HG02571 (cell line): ENCODE data around the gene BCAS3.
"Not testable (repeated sequence)": the region's sequence is repeated elsewhere in the genome, so short reads cannot be mapped to it uniquely, and the experiment has no call there.

Source experiments
- ATAC-seq: cut with Tn5 transposase; IDR thresholded peaks from one replicate; pipeline ENCODE4 v1.9.1; 2021; ENCODE audit warnings: mild to moderate bottlenecking, moderate library complexity; ENCODE audit not compliant: unreplicated experiment

Gene BCAS3

DNA sequence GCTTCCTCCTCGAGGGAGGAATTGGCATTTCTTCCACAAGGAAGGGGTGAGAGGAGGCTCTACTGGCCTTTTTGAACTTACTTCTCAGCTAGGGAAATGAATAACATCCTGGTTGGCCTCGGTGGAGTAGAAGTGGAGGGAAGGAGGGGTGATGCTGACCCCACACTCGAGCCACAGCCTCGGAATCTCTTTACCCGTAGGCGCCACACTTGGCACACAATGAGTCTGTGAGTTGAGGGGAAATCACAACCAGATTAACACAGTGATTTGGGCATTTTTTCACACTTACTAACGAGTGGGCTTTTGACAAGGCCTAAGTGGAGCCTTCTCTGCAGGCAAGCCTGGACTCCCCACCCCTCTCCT lies 674.7 kb downstream of the BCAS3 start:
- no peak for ATAC-seq

DNA sequence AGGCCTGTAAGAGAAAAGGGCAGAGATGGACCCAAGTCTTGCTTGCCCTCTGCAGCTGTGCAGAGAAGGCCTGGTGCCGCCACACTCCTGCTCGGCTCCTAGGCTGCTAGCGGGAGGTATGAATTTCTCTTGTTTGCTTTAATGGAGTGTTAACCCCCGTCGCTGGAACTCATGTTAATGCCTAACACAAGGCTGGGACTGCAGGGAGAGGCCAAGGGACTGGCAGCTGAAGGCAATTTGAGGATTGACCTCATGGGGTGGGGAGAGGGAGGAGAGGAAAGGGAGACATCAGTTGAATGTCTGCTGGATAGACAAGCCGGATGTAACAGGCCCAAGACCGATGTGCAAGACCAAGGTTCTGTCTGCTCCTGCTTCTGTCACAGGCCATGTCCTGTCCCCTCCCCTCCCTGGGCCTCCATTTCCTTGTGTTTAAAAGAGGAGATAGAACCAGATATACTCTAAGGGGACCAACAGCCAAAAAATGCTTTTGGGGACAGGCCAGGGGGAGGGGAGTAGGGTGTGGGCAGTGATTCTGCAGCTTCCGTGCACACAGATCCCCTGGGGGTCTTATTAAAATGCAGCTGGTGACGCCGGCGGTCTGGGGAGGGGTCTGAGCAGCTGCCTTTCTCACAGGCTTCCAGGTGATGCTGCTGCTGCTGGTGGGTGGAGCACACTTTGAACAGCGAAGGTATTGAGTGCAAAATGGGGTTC lies 675.3 kb downstream of the BCAS3 start:
- ATAC-seq: no peak

DNA sequence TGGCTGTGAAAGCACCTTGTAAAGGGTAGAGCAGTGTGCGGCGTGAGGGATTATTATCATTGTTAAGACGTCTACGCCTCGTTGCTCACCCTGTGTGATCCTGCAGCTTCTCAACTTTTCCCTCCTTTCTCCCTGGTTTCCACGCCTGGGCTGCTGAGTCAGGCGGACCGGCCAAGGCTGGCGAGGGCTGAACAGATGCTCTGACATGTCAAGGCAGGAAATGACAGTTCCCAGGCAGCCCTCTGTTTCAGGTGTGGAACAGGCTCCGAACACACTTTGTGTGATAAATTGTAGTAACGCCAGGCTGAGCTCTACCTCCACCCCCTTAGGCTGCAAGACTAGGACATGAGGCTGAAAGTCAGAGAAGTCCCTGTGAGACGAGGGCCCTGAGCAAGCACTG lies 676.0 kb downstream of the BCAS3 start:
- ATAC-seq: no peak

- no peak for ATAC-seq
These were observed 677.5 kb downstream of the BCAS3 start for GRCh38 chr17:61354895-61355874.

DNA sequence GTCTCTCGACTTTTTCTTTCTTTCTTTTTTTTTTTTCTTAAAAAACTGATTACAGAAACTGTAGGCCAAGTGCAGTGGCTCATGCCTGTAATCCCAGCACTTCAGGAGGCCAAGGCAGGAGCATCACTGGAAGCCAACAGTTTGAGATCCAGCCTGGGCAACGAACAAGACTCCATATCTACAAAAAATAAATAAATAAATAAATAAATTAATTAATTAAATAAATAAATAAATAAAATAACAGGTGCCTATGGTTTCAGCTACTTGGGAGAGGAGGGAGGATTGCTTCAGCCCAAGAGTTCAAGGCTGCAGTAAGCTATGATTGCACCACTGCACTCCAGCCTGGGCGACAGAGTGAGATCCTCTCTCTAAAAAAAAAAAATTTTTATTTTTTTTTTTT lies 679.4 kb downstream of the BCAS3 start:
- not testable (repeated sequence) for ATAC-seq

- ATAC-seq: not testable (repeated sequence)
These were observed 681.9 kb downstream of the BCAS3 start for GRCh38 chr17:61359513-61359912.

- no peak for ATAC-seq
These were observed 682.8 kb downstream of the BCAS3 start for GRCh38 chr17:61360318-61360943.

DNA sequence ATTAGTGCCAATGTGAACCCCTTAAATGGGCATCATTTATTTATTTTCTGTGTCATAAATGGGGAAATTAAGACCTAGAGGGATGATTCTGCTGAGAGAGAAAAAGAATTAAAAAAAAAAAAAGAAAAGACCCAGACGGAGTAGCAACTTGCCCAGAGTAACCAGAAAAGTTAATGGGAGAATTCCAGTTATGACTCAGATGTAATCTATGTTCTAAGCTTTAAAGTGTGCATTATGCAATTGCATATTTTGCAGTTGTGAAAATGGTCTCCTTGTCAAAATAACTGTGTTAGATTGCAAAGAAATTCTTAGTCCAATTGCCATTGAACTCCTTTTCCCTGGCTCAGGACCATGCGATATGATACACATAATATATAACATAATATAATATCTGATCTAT lies 683.4 kb downstream of the BCAS3 start:
- ATAC-seq: no peak

DNA sequence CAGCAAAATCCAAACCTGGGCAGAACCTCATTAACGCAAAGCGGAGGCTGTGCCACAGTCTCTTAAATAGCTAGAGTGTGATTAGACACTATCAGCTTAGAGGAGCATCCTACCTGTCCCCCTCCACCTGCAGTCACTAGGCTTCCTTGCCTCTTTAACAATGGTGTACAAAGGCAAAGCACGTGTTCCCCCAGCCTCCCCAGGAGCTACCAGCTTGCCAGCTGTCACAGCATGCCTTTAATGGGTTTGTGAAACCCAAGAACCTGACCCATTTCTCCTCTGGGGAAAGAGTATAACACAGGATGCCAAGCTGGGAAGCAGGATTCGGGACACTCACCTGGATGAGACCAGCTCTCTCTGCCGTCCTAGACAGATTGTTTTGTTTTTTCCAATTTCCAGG lies 684.7 kb downstream of the BCAS3 start:
- no peak for ATAC-seq

- ATAC-seq: no peak
These were observed 685.4 kb downstream of the BCAS3 start for GRCh38 chr17:61362852-61363600.

GRCh38 chr17:61363601-61364462 lies 686.2 kb downstream of the BCAS3 start:
- no peak for ATAC-seq

GRCh38 chr17:61364463-61364846 lies 686.8 kb downstream of the BCAS3 start:
- no peak for ATAC-seq

DNA sequence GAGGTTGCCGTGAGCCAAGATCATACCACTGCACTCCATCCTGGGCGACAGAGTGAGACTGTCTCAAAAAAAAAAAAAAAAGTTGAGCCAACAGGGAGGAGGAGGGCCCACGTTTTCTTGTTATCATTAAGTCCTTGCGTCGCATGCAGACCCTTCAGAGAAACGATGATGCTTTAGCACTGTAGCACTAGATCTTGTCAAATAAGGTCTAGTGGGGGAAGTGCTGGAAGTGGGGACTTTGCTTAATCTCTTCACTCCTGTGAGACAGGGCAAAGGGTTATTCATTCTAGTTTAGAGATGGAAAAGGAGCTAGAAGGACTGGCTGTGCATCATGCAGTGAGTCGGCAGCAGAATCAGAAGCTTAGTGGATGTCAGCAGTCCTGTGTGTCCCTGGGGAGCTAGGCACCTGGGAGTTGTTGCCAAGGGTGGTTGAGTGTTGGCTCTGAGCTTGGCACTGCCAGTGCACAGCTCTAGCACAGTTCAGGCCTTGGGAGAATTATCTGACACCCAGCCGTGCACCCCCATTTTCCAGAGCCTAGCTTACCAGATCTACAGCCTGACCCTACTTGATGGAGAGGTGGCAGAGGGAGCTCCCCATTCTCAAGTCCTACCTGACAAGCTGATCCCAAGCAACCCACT lies 688.5 kb downstream of the BCAS3 start:
- no peak for ATAC-seq

DNA sequence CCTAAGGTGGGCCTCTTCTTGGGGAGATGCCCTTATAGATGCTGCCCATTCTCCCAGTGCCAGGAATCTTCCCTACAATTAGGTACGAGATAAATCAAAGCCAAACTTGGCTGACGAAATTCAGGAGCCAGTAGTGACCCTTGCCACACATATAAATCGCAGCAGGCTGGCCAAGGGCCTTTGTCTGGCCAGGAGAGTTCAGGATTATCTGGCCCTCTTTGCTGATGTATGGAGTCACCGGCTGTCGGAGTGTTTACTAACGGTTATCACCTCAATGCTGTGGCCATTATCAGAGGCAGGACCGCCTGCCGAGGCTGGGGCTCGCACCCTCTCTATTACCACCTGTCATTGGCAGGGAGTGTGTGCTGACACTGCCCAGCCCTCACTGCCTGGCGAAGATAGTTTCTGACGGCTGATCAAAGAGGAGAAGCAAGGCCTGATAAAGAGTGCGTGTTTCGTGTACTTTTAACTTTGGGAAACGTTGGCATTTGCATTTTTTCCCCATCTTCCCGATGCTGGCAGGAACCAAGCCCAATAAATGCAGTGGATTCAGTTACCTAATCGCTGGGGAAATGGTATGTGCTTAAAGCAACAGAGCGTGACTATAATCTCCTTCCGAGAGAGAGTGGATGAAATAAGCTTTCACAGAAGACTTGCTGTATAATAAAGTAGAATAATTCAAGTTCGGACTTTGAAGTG lies 689.2 kb downstream of the BCAS3 start:
- ATAC-seq: no peak

GRCh38 chr17:61368049-61368831 lies 690.6 kb downstream of the BCAS3 start:
- no peak for ATAC-seq

- no peak for ATAC-seq
These were observed 691.3 kb downstream of the BCAS3 start for GRCh38 chr17:61368832-61369450.

DNA sequence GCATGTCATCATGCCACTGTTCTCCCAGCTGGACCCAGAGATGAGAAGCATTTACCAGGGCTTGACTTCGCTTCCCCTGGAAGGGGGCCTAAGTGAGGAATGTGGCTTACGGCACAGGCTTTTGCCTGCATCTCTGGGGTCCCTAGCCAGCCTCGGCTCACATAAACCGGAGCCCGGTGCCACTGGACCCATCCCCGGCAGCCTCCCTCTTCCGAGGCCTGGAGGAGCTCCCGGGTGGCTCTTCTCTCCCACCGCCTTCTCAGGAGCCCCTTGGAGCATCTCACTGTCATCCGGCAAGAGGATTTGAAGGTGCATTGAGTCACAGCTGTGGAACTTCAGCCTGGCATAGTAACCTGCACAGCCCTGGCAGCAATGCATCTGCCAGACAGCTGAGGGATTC lies 692.1 kb downstream of the BCAS3 start:
- ATAC-seq: no peak

- no peak for ATAC-seq
These were observed 693.5 kb downstream of the BCAS3 start for GRCh38 chr17:61371179-61371578.
